GM21381 (cell line): ENCODE data around the gene KIF18A.
"Not testable (repeated sequence)": the region's sequence is repeated elsewhere in the genome, so short reads cannot be mapped to it uniquely, and the experiment has no call there.

Experiments
- ATAC-seq: cut with Tn5 transposase; IDR thresholded peaks from one replicate; pipeline ENCODE4 v1.9.1; 2021; ENCODE audit warnings: mild to moderate bottlenecking, moderate library complexity; ENCODE audit not compliant: unreplicated experiment

KIF18A gene

DNA sequence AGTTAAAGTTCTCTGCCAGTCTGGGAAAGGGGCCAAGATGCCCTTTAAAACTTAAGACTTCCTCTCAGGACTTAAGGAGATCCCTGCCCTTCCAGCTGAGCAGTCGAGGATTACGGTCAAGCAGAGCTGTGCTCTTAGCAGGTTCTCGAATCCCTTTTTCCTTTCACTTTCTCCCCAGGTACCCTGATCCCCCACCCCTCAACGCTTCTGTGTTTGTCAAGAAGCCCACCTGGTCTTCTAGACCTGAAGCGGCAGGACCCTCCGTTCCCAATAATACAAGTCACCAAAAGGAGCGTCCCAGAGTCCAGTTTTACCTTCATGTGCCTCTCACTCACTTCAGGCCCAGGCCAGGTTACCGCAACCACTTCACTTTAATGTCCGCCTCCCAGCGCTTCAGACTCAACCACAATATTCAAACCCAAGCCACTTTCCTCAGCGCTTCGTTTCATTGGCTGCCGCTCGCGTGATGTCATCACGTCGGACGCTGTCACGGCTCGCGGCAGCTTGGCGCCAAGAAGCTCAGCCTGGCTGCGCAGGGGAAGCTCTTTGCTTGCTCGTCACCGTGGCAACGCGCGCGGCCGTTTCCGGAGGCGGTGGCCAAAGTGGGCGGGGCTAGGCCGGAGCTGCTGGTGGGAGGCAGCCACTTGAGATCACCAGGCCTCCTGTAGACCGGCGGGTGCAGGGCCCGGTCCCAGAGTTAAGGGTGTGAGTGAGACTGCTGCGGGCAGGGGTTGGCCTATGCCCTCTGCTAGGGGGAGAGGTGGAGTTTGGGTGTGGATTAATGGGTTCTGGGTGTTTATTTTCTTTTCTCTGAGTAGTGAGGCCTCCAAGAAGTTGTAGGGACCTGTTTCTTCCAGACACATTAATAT is at the start of gene KIF18A, which contains the start of gene METTL15:
KIF18A (minus strand) TSS at position 407 of the 869 bp plus-strand sequence. CDS start 10,209 bp downstream, outside the sequence.
METTL15 (plus strand) TSS at position 639 of the 869 bp plus-strand sequence. CDS start 4,947 bp downstream, outside the sequence.
- peak; percentile 92 for ATAC-seq

DNA sequence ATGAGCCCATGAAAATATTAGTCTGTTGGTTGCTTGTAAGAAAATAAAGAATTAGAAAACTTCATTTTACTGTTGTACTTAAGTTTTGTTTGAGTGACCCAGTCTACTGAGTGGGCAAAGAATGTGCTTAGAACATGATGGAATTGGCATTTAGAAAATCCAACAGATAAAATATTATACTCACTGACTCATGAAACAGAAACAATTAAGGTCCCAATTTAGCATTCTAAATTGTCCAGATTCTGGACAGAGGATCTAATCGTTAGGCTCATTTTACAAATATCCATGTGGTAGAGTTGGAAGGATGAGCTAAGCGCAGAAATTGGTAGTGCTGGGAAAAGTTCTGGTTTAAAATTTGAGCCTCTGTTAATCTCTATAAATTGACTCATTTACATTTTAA is 45.6 kb upstream of the KIF18A start:
- ATAC-seq, result no peak

DNA sequence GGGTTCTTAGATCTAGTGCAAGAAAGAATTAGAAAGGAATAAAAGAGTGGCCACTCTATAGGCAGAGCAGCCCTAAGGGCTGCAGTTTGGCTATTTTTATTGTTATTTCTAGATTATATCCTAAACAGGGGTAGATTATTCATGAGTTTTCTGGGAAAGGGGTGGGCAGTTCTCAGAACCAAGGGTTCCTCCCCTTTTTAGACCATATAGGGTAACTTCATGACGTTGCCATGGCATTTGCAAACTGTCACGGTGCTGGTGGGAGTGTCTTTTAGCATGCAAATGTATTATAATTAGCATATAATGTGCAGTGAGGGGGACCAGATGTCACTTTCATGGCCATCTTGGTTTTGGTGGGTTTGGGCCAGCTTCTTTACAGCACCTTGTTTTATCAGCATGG is 44.8 kb upstream of the KIF18A start:
- no peak for ATAC-seq

GRCh38 chr11:28146123-28146751 is 38.3 kb upstream of the KIF18A start:
- no peak for ATAC-seq

GRCh38 chr11:28144808-28145207 is 36.9 kb upstream of the KIF18A start:
- no peak for ATAC-seq

DNA sequence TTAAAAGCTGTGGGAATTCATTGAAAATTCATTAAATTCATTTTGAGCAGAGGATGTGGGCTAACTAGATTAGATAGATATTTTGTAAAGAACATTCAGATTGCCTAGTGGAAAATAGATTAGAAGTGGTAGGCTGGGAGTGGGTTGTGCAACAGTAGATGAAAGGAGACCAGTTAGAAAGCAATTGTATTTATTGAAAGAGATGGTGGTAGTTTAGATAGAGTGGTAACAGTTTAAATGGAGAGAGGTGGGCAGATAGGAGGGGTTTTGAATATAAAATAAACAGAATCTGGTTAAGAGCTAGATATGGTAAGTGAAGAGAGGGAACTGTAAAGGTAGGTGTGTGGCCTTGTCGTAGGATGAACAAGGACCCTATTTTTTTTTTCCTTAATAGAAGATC is 34.8 kb upstream of the KIF18A start:
- no peak for ATAC-seq

GRCh38 chr11:28140689-28141455 is 32.9 kb upstream of the KIF18A start:
- ATAC-seq, result no peak

GRCh38 chr11:28139841-28140415 is 32.0 kb upstream of the KIF18A start:
- no peak for ATAC-seq

GRCh38 chr11:28137832-28138231 is 29.9 kb upstream of the KIF18A start:
- no peak for ATAC-seq

GRCh38 chr11:28137366-28137765 is 29.4 kb upstream of the KIF18A start:
- ATAC-seq, result no peak

DNA sequence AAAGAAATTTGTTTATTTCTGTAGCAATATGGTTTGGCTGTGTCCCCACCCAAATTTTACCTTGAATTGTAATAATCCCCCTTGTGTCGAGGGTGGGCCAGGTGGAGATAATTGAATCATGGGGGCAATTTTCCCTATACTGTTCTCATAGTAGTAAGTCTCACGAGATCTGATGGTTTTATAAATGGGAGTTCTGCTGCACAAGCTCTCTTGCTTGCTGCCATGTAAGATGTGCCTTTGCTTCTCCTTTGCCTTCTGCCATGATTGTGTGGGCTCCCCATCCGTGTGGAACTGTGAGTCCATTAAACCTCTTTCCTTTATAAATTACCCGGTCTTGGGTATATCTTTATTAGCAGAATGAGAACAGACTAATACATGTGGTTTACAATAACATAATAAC is 28.2 kb upstream of the KIF18A start:
- ATAC-seq, result not testable (repeated sequence)

DNA sequence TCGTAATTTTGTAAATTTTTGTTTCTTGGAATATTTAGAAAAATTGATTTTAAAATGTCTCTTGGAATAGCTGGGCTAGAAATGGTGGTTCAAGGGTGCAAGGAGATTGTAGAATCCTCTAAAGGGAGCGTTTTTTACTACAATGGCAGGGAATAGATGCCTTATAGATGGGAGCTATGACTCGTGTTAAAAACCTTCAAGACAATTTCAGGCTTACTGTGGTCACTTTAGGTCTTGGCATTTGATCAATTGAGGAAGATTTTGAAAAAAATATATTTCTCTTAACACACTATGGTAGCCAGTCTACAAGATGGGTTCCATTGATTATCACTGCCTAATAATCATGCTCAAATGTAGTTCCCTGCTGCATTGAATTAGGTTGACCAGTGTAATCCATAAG is 25.2 kb upstream of the KIF18A start:
- no peak for ATAC-seq

DNA sequence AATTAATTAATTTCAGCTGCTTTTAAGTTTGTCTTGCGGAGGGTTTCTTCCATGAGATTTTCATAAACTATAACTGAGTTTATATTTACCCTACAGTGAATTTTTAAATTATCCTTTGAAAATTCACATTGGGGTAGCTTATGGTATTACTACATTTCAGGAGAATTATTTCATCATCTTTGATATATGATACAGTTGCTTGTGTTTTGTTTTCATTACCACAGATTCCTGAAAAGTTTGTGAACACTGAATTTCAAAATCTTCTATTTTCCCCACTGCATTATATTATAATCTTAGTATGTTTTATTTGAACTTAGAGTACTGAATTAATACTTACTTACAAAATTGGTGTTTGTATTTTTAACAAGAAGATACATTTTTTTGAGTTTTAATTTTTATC is 24.6 kb upstream of the KIF18A start:
- no peak for ATAC-seq

GRCh38 chr11:28123151-28123581 is 15.2 kb upstream of the KIF18A start:
- no peak for ATAC-seq

- ATAC-seq, result no peak
These were observed 9.8 kb upstream of the KIF18A start for GRCh38 chr11:28117712-28118111.

GRCh38 chr11:28114731-28115130 is 6.8 kb upstream of the KIF18A start:
- ATAC-seq, result no peak

GRCh38 chr11:28114116-28114515 is 6.2 kb upstream of the KIF18A start:
- ATAC-seq, result no peak

DNA sequence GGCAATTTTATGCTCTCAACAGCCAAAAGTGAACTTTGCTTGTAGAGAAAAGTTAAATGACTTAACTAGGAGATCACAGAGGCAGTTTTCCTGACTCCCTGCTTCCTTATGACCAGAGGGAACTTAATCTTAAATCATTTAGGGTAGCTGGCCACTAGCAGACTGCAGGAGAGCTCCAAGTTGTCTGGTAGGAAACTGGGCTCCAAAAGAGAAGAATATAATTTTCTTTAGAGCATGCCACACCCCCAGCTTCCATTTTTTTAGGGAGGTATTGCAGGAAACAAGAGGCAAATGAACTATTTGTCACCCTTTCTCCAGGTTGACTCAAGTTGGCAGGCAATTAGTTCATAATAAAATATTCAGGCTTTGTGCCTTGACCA is 2.9 kb upstream of the KIF18A start:
- ATAC-seq, result no peak

DNA sequence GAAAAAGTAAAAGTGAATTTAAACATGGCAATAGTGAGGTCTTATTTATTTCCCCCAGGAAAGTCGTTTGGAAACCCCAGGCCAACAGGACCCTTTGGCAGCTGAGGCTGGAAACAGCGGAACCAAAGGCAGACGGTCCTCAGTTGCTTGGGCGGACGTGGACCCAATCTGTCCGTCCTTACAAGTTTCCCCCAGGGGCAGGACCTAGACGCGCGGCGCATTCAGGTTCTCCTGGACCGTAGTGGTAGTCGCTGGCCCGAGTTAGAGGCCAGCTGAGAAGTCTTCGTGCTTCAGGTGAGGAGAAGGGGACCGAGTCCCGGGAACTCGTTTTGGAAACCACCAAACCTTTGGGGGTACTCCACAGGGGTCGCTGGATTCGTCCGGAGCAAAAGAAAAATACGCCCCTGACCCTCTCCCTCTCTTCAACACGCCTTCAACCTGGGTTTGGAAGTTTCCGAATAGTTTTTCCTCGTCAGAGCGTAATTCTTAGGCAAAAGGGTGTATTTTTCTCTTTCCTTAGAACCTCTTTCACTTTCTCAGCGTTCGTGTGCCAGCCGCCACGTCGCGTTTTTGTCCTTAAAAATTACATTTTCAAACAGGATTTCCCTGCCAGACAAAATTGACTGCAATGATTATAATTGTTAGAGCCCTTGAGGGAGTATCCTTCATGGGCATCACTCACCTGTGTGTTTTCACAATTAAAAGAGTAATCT is 2.3 kb upstream of the KIF18A start:
- ATAC-seq, result peak; percentile 39

GRCh38 chr11:28108958-28109357 is 1.0 kb upstream of the KIF18A start:
- no peak for ATAC-seq
